Kidney (tissue), 14 donors: ENCODE results near the gene HIGD1C. TPM values are rescaled to one million over a fixed set of nuclear protein-coding genes. Genes with fewer than 3 reads are reported as not detected.

Experiments used
- DNase-seq, 5 donors: peaks; one replicate each; pipeline ENCODE4 v3.0.0-alpha.2; 2013 to 2020
- FAIRE-seq: peaks from 2 replicates; lab custom pipeline; 2012; peaks lifted over from hg19 to GRCh38; lab: Jason Lieb, UNC
- H3K27ac ChIP-seq, 2 donors: one replicate each; pipeline ENCODE4 v1.7.0; 2013; ENCODE audit warnings: low read depth in 2 of 2, low read length in 2 of 2, inconsistent platforms in 1 of 2
- H3K27me3 ChIP-seq: one replicate; pipeline ENCODE4 v1.7.1; 2013; ENCODE audit warnings: low read length, inconsistent platforms; ENCODE audit not compliant: control insufficient read depth, insufficient read depth
- H3K36me3 ChIP-seq, 3 donors: one replicate each; pipeline versions ENCODE4 v1.7.0 to v1.7.1; 2013; ENCODE audit warnings: low read length in 3 of 3, control low read depth in 1 of 3, inconsistent platforms in 1 of 3; ENCODE audit not compliant: insufficient read depth in 3 of 3, control insufficient read depth in 2 of 3
- H3K4me1 ChIP-seq, 3 donors: one replicate each; pipeline versions ENCODE4 v1.7.0 to v1.7.1; 2013; ENCODE audit warnings: low read length in 3 of 3, inconsistent platforms in 1 of 3, low read depth in 1 of 3; ENCODE audit not compliant: control insufficient read depth in 2 of 3, insufficient read depth in 2 of 3
- H3K4me3 ChIP-seq, 3 donors: one replicate each; pipeline versions ENCODE4 v1.7.0 to v1.8.1; 2013; ENCODE audit warnings: low read length in 3 of 3, control low read depth in 1 of 3, inconsistent platforms in 1 of 3
- H3K9ac ChIP-seq, 3 donors: one replicate each; pipeline versions ENCODE4 v1.7.0 to v1.7.1; 2013; ENCODE audit warnings: low read length in 3 of 3, control low read depth in 1 of 3, inconsistent platforms in 1 of 3
- H3K9me3 ChIP-seq, 3 donors: one replicate each; pipeline versions ENCODE4 v1.7.0 to v1.7.1; 2013; ENCODE audit warnings: low read length in 3 of 3, control low read depth in 1 of 3, inconsistent platforms in 1 of 3; ENCODE audit not compliant: control insufficient read depth in 2 of 3, insufficient read depth in 1 of 3
- intact Hi-C: fragments of 100-400 bp; cut with DNase I; formaldehyde crosslinking; loops from one replicate; pipeline ENCODE4 v1.11.1; 2022
- polyA plus RNA-seq: library from polyadenylated mRNA; stranded (reverse); fragments of 350-450 nt; fragmentation: Illumina TruSeq; extraction: RNeasy Lipid Tissue Mini Kit (QIAGEN cat#74804); gene quantifications from one replicate; pipeline ENCODE4 v1.2.3, GENCODE V29; 2014; ENCODE audit warnings: low read depth, low replicate concordance; ENCODE audit not compliant: insufficient read depth
- total RNA-seq: library from RNA; stranded (reverse); fragmentation: NEBNext Ultra II Directional; extraction: Animal tissue kit (Norgen Biotek cat#: 25700); gene quantifications from one replicate; pipeline ENCODE4 v1.2.1, GENCODE V29; 2021
- TF ChIP-seq, protein P1 (sequence below): IDR thresholded peaks from 3 replicates; pipeline ENCODE4 v1.5.1; 2012; ENCODE audit warnings: mild to moderate bottlenecking, moderate library complexity, borderline replicate concordance; ENCODE audit not compliant: insufficient read depth; ENCODE audit errors: extremely low read depth
- donor health status: control.
- donor health status: control.
- donor health status: control.
- donor health status: control.
- donor health status: control.
- donor health status: DM: yes; HTN: yes; CAD: no.
- donor health status: Normal renal cell carcinoma (clear cell type).

The HIGD1C gene
- total and polyA plus RNA-seq, 2 donors from 2014 or later, result not detected

DNA sequence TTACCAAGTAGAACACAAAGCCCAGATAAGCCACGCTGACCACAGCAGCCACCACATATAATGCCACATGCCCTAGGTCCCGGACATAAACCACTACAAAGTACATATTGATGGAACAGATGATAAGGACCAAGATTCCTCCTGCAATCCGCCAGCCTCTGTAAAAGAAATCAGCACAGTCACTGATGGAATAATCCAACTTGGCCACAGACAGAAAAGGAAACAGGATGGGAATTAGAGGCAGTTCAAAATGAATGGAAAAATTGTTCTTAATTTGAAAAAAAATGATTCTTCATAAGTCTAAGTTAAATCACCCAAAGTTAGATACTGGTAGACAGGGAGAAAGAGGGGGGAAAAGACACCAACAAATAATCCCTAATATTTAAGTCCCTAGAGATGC, 38.4 kb downstream of the HIGD1C start:
- no peak for FAIRE-seq
- intact Hi-C loops, result no loop called here
- TF ChIP-seq, protein P1, sequence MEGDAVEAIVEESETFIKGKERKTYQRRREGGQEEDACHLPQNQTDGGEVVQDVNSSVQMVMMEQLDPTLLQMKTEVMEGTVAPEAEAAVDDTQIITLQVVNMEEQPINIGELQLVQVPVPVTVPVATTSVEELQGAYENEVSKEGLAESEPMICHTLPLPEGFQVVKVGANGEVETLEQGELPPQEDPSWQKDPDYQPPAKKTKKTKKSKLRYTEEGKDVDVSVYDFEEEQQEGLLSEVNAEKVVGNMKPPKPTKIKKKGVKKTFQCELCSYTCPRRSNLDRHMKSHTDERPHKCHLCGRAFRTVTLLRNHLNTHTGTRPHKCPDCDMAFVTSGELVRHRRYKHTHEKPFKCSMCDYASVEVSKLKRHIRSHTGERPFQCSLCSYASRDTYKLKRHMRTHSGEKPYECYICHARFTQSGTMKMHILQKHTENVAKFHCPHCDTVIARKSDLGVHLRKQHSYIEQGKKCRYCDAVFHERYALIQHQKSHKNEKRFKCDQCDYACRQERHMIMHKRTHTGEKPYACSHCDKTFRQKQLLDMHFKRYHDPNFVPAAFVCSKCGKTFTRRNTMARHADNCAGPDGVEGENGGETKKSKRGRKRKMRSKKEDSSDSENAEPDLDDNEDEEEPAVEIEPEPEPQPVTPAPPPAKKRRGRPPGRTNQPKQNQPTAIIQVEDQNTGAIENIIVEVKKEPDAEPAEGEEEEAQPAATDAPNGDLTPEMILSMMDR, result no peak

GRCh38 chr12:50991291-50991690, 38.9 kb downstream of the HIGD1C start:
- peaks cover 19 to 51% (median 36%) of the 10 kb centered on the region in 3 donors for H3K36me3 ChIP-seq
- FAIRE-seq, result no peak

More for the DNA sequence above, 38.4 kb downstream of the HIGD1C start:
- H3K9me3 ChIP-seq, result no peaks in the 10 kb centered on the region
- peaks cover 19 to 48% (median 36%) of the 10 kb centered on the region in 3 donors for H3K36me3 ChIP-seq
- H3K4me1 ChIP-seq, result peaks cover 0 to 3% (median 3%) of the 10 kb centered on the region in 3 donors
- no peak overlapping the region for H3K4me3 ChIP-seq
- DNase-seq, result no peak
- no peak overlapping the region for H3K9ac ChIP-seq
- no peaks in the 10 kb centered on the region for H3K27me3 ChIP-seq
- H3K27ac ChIP-seq, result no peak overlapping the region

GRCh38 chr12:50992819-50993218, 40.5 kb downstream of the HIGD1C start:
- Histone ChIP-seq H3K9ac (no peak overlapping the region), H3K27ac (no peak overlapping the region), H3K27me3 (no peaks in the 10 kb centered on the region), H3K9me3 (no peaks in the 10 kb centered on the region), H3K4me3 (no peak overlapping the region), H3K4me1 (no peaks in the 10 kb centered on the region), H3K36me3 (peaks cover 19 to 61% (median 41%) of the 10 kb centered on the region in 3 donors)
- TF ChIP-seq, protein P1, result no peak
- peak in 3 of 5 donors; percentile 20 to 81 (median 40) for DNase-seq
- intact Hi-C loops, result no loop called here
- no peak for FAIRE-seq

More at GRCh38 chr12:50991291-50991690, 38.9 kb downstream of the HIGD1C start:
- H3K9ac ChIP-seq, result no peak overlapping the region
- no peak overlapping the region for H3K4me3 ChIP-seq
- no peak overlapping the region for H3K27ac ChIP-seq
- H3K9me3 ChIP-seq, result no peaks in the 10 kb centered on the region
- peaks cover 0 to 3% (median 3%) of the 10 kb centered on the region in 3 donors for H3K4me1 ChIP-seq
- no peak for DNase-seq
- intact Hi-C loops, result no loop called here
- TF ChIP-seq, protein P1, result no peak
- no peaks in the 10 kb centered on the region for H3K27me3 ChIP-seq

DNA sequence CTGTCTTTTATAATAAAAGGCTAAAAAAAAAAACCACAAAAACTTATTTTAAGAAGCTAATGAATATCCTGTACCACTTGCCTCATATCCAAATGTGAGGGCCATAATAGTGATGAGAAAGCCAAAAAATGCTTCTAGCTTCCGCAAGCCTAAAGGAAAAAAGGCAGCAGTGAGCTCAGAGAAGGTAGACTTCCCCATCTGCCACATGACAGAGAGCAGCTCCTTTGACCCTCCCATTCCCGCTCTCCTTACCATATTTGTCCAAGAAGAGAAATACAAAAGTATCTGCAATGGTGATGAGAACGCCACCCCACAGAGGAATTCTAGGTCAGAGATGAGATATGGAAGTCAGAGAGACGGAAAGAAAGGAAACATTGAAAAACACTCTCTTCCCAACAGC, 46.7 kb downstream of the HIGD1C start:
- no peak overlapping the region for H3K9ac ChIP-seq
- no peak overlapping the region for H3K4me3 ChIP-seq
- intact Hi-C loops, result no loop called here
- TF ChIP-seq, protein P1, result no peak
- H3K36me3 ChIP-seq, result peaks cover 3 to 26% (median 20%) of the 10 kb centered on the region in 3 donors
- no peaks in the 10 kb centered on the region for H3K27me3 ChIP-seq
- DNase-seq, result no peak
- no peak for FAIRE-seq
- H3K9me3 ChIP-seq, result no peaks in the 10 kb centered on the region
- no peaks in the 10 kb centered on the region for H3K4me1 ChIP-seq
- H3K27ac ChIP-seq, result no peak overlapping the region
